HepG2 (cell line): Measurements from ENCODE around the gene AUTS2. TPM values are rescaled to one million over a fixed set of nuclear protein-coding genes. Genes with fewer than 3 reads are reported as not detected.

Source experiments
- ATAC-seq: fragments of 200-7000 bp; cut with Tn5 transposase; 3 replicates; pipeline ENCODE4 v1.9.1; 2020; ENCODE audit warnings: mild to moderate bottlenecking, moderate library complexity
- BruUV-seq: library from RNA; stranded (reverse); fragments of 400-500 nt; replicated peaks from 2 replicates; lab custom pipeline; 2021; lab: Mats Ljungman, UMichigan
- CTCF ChIA-PET: fragments of 300-600 bp; formaldehyde crosslinking; extraction: SDS; loops from one replicate; lab custom pipeline; 2021; ENCODE audit warnings: low total read pairs, inconsistent platforms, low intra/inter-chr PET ratio; lab: Yijun Ruan, JAX
- POLR2A ChIA-PET: fragments of 350-600 bp; sonication (Branson Sonifier 250); formaldehyde crosslinking; loops from one replicate; lab custom pipeline; 2020; ENCODE audit warnings: antibody characterized with exemption, inconsistent platforms; lab: Yijun Ruan, JAX
- DNase-seq: peaks from one replicate; pipeline ENCODE4 v3.0.0-alpha.2; 2015; ENCODE audit warnings: low spot score
- FAIRE-seq: peaks from 3 replicates; lab custom pipeline; 2011; peaks lifted over from hg19 to GRCh38; lab: Jason Lieb, UNC
- H2AFZ ChIP-seq: one replicate; pipeline ENCODE4 v1.6.1; 2011; ENCODE audit warnings: low read length, inconsistent platforms
- H3K27ac ChIP-seq: fragments of 300-600 bp; 3 replicates; pipeline ENCODE4 v1.8.0; 2011; ENCODE audit warnings: mixed run types, mild to moderate bottlenecking, mixed read lengths, low read length, inconsistent platforms; ENCODE audit not compliant: insufficient read depth; ENCODE audit errors: extremely low read length
- H3K27me3 ChIP-seq, 2 experiments: fragments of 200-600 bp in 1 of 2; 2 replicates in 1 of 2; 3 replicates in 1 of 2; pipeline versions ENCODE4 v1.6.0 to v1.8.0; 2011; ENCODE audit warnings: low read length in 2 of 2, mild to moderate bottlenecking in 2 of 2, moderate library complexity in 2 of 2, inconsistent platforms in 1 of 2; ENCODE audit not compliant: insufficient read depth in 2 of 2, control insufficient read depth in 1 of 2
- H3K36me3 ChIP-seq, 2 experiments: fragments of 200-600 bp in 1 of 2; replicated peaks in 1 of 2; 2 replicates in 1 of 2; 3 replicates in 1 of 2; pipeline versions ENCODE4 v1.5.1 to v1.8.0; 2011; ENCODE audit warnings: low read length in 2 of 2, inconsistent platforms in 1 of 2; ENCODE audit not compliant: insufficient read depth in 2 of 2, control insufficient read depth in 1 of 2
- H3K4me1 ChIP-seq: 2 replicates; pipeline ENCODE4 v1.5.1; 2012; ENCODE audit warnings: low read length, inconsistent platforms; ENCODE audit not compliant: insufficient read depth
- H3K4me2 ChIP-seq: 2 replicates; pipeline ENCODE4 v1.6.0; 2011; ENCODE audit warnings: low read depth, low read length, inconsistent platforms
- H3K4me3 ChIP-seq, 3 experiments: fragments of 200-600 bp in 1 of 3; sonication (generic), shearing (Covaris generic) in 1 of 3; replicated peaks in 1 of 3; 2 replicates each; pipeline ENCODE4 v1.5.1; 2011 to 2016; ENCODE audit warnings: low read length in 3 of 3, inconsistent platforms in 2 of 3, low read depth in 2 of 3, mild to moderate bottlenecking in 2 of 3, control low read depth in 1 of 3, mixed read lengths in 1 of 3; ENCODE audit not compliant: insufficient read depth in 1 of 3
- H3K79me2 ChIP-seq: one replicate; pipeline ENCODE4 v1.6.1; 2011; ENCODE audit warnings: low read length, inconsistent platforms; ENCODE audit not compliant: insufficient read depth
- H3K9ac ChIP-seq: 2 replicates; pipeline ENCODE4 v1.6.0; 2011; ENCODE audit warnings: mild to moderate bottlenecking, low read depth, low read length, inconsistent platforms; ENCODE audit not compliant: insufficient read depth
- H3K9me3 ChIP-seq: 2 replicates; pipeline ENCODE4 v1.5.1; 2012; ENCODE audit warnings: mild to moderate bottlenecking, low read length
- H4K20me1 ChIP-seq: 2 replicates; pipeline ENCODE4 v1.6.0; 2011; ENCODE audit warnings: inconsistent platforms, mild to moderate bottlenecking, low read length, moderate library complexity; ENCODE audit not compliant: insufficient read depth
- BORCS8-MEF2B ChIP-seq: sonication (generic); formaldehyde crosslinking; IDR thresholded peaks from 2 replicates; pipeline ENCODE4 v1.8.0; 2022; ENCODE audit warnings: mild to moderate bottlenecking, missing genetic modification reagents
- GLMP ChIP-seq: sonication (generic); formaldehyde crosslinking; IDR thresholded peaks from 2 replicates; pipeline ENCODE4 v1.9.0; 2021; ENCODE audit warnings: missing genetic modification reagents, mild to moderate bottlenecking, borderline replicate concordance
- HES4 ChIP-seq: sonication (generic); formaldehyde crosslinking; IDR thresholded peaks from 2 replicates; pipeline ENCODE4 v1.9.0; 2021; ENCODE audit warnings: mild to moderate bottlenecking, missing genetic modification reagents, borderline replicate concordance
- IKZF4 ChIP-seq: sonication (generic); formaldehyde crosslinking; IDR thresholded peaks from 2 replicates; pipeline ENCODE4 v1.5.1; 2020; ENCODE audit warnings: borderline replicate concordance, mild to moderate bottlenecking, low read depth, missing genetic modification reagents; ENCODE audit errors: not compliant biosample characterization
- NR2C2 ChIP-seq: sonication (generic); formaldehyde crosslinking; IDR thresholded peaks from 2 replicates; pipeline ENCODE4 v1.4.0; 2020; ENCODE audit warnings: missing genetic modification reagents, mild to moderate bottlenecking, moderate library complexity, borderline replicate concordance
- SAP130 ChIP-seq: IDR thresholded peaks from 2 replicates; pipeline ENCODE4 v1.6.1; 2016; ENCODE audit warnings: low read depth
- SIN3A ChIP-seq: IDR thresholded peaks from 2 replicates; pipeline ENCODE4 v1.6.1; 2011; ENCODE audit warnings: low read depth, mild to moderate bottlenecking, control low read depth, low read length, borderline replicate concordance
- ZBTB26 ChIP-seq: IDR thresholded peaks from 2 replicates; pipeline ENCODE4 v1.6.1; 2016; ENCODE audit warnings: missing compliant biosample characterization, missing genetic modification reagents, borderline replicate concordance
- ZBTB33 ChIP-seq: sonication (generic); formaldehyde crosslinking; IDR thresholded peaks from 2 replicates; pipeline ENCODE4 v1.4.0; 2020; ENCODE audit warnings: missing genetic modification reagents
- ZNF30 ChIP-seq: sonication (generic); formaldehyde crosslinking; IDR thresholded peaks from 2 replicates; pipeline ENCODE4 v1.5.0; 2020; ENCODE audit warnings: mild to moderate bottlenecking, missing genetic modification reagents
- ZNF34 ChIP-seq: sonication (generic); formaldehyde crosslinking; IDR thresholded peaks from 2 replicates; pipeline ENCODE4 v1.4.0; 2020; ENCODE audit warnings: mild to moderate bottlenecking, missing genetic modification reagents, borderline replicate concordance
- ZNF350 ChIP-seq: sonication (generic); formaldehyde crosslinking; IDR thresholded peaks from 2 replicates; pipeline ENCODE4 v1.4.0; 2020; ENCODE audit warnings: mild to moderate bottlenecking, low read depth, missing genetic modification reagents, borderline replicate concordance
- ZNF574 ChIP-seq: sonication (generic); formaldehyde crosslinking; IDR thresholded peaks from 2 replicates; pipeline ENCODE4 v1.4.0; 2020; ENCODE audit warnings: missing genetic modification reagents
- ZNF629 ChIP-seq: sonication (generic); formaldehyde crosslinking; conservative IDR thresholded peaks from 2 replicates; pipeline ENCODE4 v1.5.0; 2020; ENCODE audit warnings: missing genetic modification reagents
- ZNF7 ChIP-seq: IDR thresholded peaks from 2 replicates; pipeline ENCODE4 v1.6.1; 2016; ENCODE audit warnings: missing biosample characterization, missing genetic modification reagents
- ZNF713 ChIP-seq: sonication (generic); formaldehyde crosslinking; IDR thresholded peaks from 2 replicates; pipeline ENCODE4 v1.4.0; 2020; ENCODE audit warnings: mild to moderate bottlenecking, missing genetic modification reagents
- ZNF746 ChIP-seq: sonication (generic); formaldehyde crosslinking; IDR thresholded peaks from 2 replicates; pipeline ENCODE4 v1.8.0; 2022; ENCODE audit warnings: mild to moderate bottlenecking, missing genetic modification reagents
- WGBS: methylation state at CpG from one replicate; pipeline ENCODE4 v1.1.6; 2017; ENCODE audit warnings: low lambda C conversion rate; 5-methylcytosine and 5-hydroxymethylcytosine counted together
- in situ Hi-C: cut with HindIII; loops from 2 replicates; pipeline ENCODE4 v1.10.0; 2017; ENCODE audit warnings: low pct_unique_long_range_greater_than_20kb; ENCODE audit not compliant: extremely low pct_ligation_motif_present
- intact Hi-C: fragments of 100-400 bp; cut with micrococcal nuclease; formaldehyde crosslinking; loops from one replicate; pipeline ENCODE4 v1.10.0; 2022; ENCODE audit not compliant: unreplicated experiment
- polyA plus RNA-seq, 8 experiments: library from polyadenylated mRNA; depleted of rRNA in 3 of 8; stranded (reverse) in 7 of 8; unstranded in 1 of 8; fragments of >200 nt; fragmentation: Illumina TruSeq in 4 of 8; extraction: Trizol in 4 of 8; gene quantifications; 2 replicates each; pipeline versions ENCODE4 v1.2.1 to v1.2.3, GENCODE V29; 2011 to 2016; ENCODE audit warnings: low read depth in 4 of 8, missing spikeins in 1 of 8, mixed read lengths in 1 of 8; ENCODE audit not compliant: insufficient read depth in 1 of 8
- total RNA-seq, 5 experiments: library from RNA; depleted of rRNA; stranded (reverse); fragments of >200 nt; fragmentation: Illumina TruSeq; extraction: Trizol; gene quantifications; 2 replicates each; pipeline ENCODE4 v1.2.3, GENCODE V29; 2016; ENCODE audit warnings: low read depth in 1 of 5

The AUTS2 gene
- total and polyA plus RNA-seq, 2 of the 13 experiments (the other 11 are each of a cell fraction or from before 2014, with no cell fraction given) = 0.38 TPM; not detected in 1

GRCh38 chr7:70622936-70623335, 1024.7 kb downstream of the AUTS2 start:
- WGBS = 63% methylated on average over 3 of the region's 5 CpGs
- ATAC-seq (no peak), DNase-seq (no peak), FAIRE-seq (no peak)
- Histone ChIP-seq H3K27ac (no peak overlapping the region), H3K79me2 (no peaks in the 10 kb centered on the region), H3K9me3 (no peaks in the 10 kb centered on the region), H3K36me3 (no peaks in the 10 kb centered on the region), H3K27me3 (no peaks in the 10 kb centered on the region; a peak in 3 of 5 replicates), H3K4me1 (no peaks in the 10 kb centered on the region), H4K20me1 (no peaks in the 10 kb centered on the region), H3K9ac (no peak overlapping the region), H3K4me2 (no peak overlapping the region), H3K4me3 (no peak overlapping the region), H2AFZ (no peak overlapping the region)
- in situ Hi-C loops = no loop called here
- intact Hi-C loops = no loop called here
- no TSS peak for BruUV-seq
- ChIA-PET POLR2A (no interaction called here), CTCF (no interaction called here)
- TF ChIP-seq HES4 = no peak
- TF ChIP-seq SIN3A = no peak
- no peak for TF ChIP-seq NR2C2 (CRISPR knock-in tag)
- no peak for TF ChIP-seq ZNF713
- no peak for TF ChIP-seq BORCS8-MEF2B (CRISPR knock-in tag)
- TF ChIP-seq ZBTB26 (CRISPR knock-in tag) = no peak
- TF ChIP-seq ZNF7 (CRISPR knock-in tag) = no peak
- TF ChIP-seq IKZF4 (CRISPR knock-in tag) = no peak
- TF ChIP-seq ZNF746 (CRISPR knock-in tag) = no peak
- no peak for TF ChIP-seq GLMP (CRISPR knock-in tag)
- no peak for TF ChIP-seq ZNF30 (CRISPR knock-in tag)
- no peak for TF ChIP-seq ZBTB33 (CRISPR knock-in tag)
- TF ChIP-seq ZNF34 (CRISPR knock-in tag) = no peak
- TF ChIP-seq ZNF629 (CRISPR knock-in tag) = no peak
- no peak for TF ChIP-seq SAP130 (CRISPR knock-in tag)
- no peak for TF ChIP-seq ZNF574 (CRISPR knock-in tag)
- no peak for TF ChIP-seq ZNF350
